ENCODE results near the gene LYRM9. TPM values are rescaled to one million over a fixed set of nuclear protein-coding genes. Genes with fewer than 3 reads are reported as not detected.

LYRM9 gene
- total RNA-seq = 22.2 TPM

DNA sequence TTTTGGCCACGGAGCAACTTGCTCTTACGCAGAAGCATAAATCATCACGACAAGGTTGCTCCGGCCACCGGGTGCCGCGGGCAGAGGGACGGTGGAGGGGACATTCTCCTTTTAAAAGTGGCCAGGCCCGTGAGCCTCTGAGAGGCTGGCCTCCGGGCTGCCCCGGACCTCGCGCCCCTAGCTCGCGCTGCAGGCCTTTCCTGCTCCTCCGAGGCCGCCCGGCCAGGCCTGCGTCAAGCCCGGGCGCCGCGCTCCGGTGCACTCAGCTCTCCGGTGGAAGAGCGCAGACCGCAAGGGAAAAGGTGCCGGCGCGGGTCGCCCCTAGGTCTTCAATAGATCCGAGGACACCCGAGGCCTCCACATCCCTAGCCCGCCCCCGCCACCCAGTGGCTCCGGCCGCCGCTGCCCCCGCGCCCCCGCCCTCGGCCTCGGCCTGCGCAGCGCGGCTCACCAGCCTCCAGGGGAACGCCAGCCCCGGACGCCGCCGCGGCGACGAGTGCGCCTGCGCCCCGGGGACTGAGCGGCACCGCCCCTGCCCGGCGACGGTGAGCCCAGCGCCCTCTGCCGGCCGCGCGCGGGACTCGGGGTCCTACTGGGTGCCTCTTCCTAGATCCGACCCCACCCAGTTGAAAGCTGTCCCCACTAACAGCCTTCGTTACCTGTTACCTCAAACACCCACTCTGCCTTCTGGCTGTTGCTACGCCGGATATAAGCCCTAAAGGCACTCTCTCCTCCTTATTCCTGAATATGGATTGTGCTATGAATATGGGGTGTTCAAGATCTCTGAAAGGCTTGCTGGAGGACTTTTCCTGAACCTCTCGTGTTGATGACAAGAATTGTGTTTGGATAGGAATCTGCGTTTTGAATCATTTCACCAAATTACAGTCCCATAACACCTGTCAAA is at the start of gene LYRM9:
LYRM9 (minus strand) TSS at position 500 of the 904 bp plus-strand sequence. CDS start 10,671 bp downstream, outside the sequence.
- intact Hi-C loops (cut with DNase I) = loop anchor here (1.0 to 10.0 kb wide), 3 partner anchors 88 to 288 kb away; partner anchors contain the start of gene NLK

GRCh38 chr17:27940503-27941428 is 47.6 kb upstream of the LYRM9 start:
- H3K27ac ChIP-seq = no peak overlapping the region
- no peaks in the 10 kb centered on the region for H3K27me3 ChIP-seq
- intact Hi-C loops (cut with DNase I) = no loop called here
- H3K4me3 ChIP-seq = no peak overlapping the region
- DNase-seq (ENCODE audit: low spot score in 2 of 2) = no peak
- no peaks in the 10 kb centered on the region for H3K9me3 ChIP-seq
- H3K4me1 ChIP-seq = no peaks in the 10 kb centered on the region
- H3K36me3 ChIP-seq = no peaks in the 10 kb centered on the region
- TF ChIP-seq CTCF (IDR thresholded peaks at IDR 0.05) = no peak

More for the DNA sequence above, at the start of gene LYRM9:
- Histone ChIP-seq H3K4me1 (peaks cover 0 to 9% of the 10 kb centered on the region in 2 donors), H3K9me3 (no peaks in the 10 kb centered on the region), H3K4me3 (peak within 1 kb of the TSS; percentile 76 to 98), H3K36me3 (no peaks in the 10 kb centered on the region), H3K27ac (peak within 1 kb of the TSS; percentile 62 to 88), H3K27me3 (no peaks in the 10 kb centered on the region)
- TF ChIP-seq CTCF (IDR thresholded peaks at IDR 0.05) = peak; percentile 72 to 92 (median 82)
- peak; percentile 62 to 96 for DNase-seq (ENCODE audit: low spot score in 2 of 2)

DNA sequence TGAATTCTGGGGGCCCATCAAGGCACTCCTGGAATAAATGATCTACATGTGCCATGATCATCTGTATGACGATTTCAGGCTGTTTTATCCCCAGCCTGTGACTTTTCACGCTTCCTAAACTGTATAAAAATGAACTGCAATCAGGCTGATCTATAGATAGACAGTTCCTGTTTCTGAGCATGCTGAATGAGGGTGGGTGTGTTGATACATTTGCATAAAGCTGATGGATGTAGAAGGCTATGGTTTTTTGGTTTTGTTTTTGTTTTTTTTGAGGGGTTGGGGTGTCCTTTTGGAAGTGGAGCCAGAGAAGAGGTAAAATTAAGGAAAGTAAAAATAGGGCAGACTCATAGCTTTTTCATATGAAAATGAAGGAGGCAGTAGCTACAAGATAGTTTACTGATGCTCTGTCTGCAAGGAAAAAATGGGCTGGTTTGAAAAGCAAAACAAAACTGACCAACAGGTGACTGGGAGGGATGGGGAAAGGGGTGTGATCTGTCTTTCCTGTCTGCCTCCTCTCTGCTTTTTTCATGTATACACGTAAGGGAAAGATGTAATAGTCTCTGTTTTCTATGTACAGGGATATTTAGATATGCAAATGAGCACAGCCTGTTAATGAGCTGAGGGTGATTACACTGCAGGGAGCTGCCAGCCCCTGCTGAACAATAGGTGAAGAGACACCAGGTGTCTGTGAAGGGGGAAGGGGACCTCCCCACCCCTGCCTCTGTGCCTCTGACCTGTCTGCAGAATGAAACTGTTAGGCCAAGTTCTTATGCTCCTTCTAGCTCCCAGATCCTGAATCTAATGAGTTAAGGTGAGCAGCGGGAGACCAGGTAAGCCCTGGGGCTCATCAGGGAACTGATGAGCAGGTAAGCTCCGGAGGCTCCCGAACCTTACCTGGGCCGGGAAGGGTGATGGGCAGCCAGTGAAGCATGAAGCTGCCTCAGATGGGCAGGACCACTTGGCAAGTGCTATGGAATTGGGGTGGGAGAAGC is 46.6 kb upstream of the LYRM9 start:
- intact Hi-C loops (cut with DNase I) = no loop called here
- Histone ChIP-seq H3K27me3 (no peaks in the 10 kb centered on the region), H3K36me3 (no peaks in the 10 kb centered on the region), H3K4me1 (no peaks in the 10 kb centered on the region), H3K4me3 (no peak overlapping the region), H3K27ac (no peak overlapping the region), H3K9me3 (no peaks in the 10 kb centered on the region)
- no peak for TF ChIP-seq CTCF (IDR thresholded peaks at IDR 0.05)
- DNase-seq (ENCODE audit: low spot score in 2 of 2) = no peak

DNA sequence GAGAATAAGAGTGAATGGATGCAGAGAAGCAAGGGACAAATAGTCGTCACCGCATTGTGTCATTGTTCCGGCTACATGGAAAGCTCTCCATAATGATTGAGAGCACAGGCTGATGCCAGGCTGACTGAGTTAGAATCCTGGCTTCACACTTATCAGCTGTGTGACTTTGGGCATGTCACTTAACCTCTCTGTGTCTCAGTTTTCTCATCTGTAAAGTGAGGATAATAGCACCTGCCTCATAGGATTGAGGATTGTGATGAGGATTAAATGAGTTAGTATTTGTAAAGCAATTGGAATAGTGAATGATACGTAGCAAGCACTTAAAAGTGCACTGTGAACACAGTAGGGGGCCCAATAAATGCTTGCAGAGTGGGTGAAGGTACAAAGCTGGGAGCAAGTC is 45.7 kb upstream of the LYRM9 start:
- H3K4me1 ChIP-seq = no peaks in the 10 kb centered on the region
- H3K27me3 ChIP-seq = no peaks in the 10 kb centered on the region
- no peak overlapping the region for H3K27ac ChIP-seq
- no peak overlapping the region for H3K4me3 ChIP-seq
- no peaks in the 10 kb centered on the region for H3K36me3 ChIP-seq
- intact Hi-C loops (cut with DNase I) = no loop called here
- DNase-seq (ENCODE audit: low spot score in 2 of 2) = no peak
- no peak for TF ChIP-seq CTCF (IDR thresholded peaks at IDR 0.05)
- no peaks in the 10 kb centered on the region for H3K9me3 ChIP-seq

- no peaks in the 10 kb centered on the region for H3K4me1 ChIP-seq
- no peak overlapping the region for H3K27ac ChIP-seq
- H3K36me3 ChIP-seq = no peaks in the 10 kb centered on the region
- TF ChIP-seq CTCF (IDR thresholded peaks at IDR 0.05) = no peak
- no peaks in the 10 kb centered on the region for H3K9me3 ChIP-seq
- H3K27me3 ChIP-seq = no peaks in the 10 kb centered on the region
- H3K4me3 ChIP-seq = no peak overlapping the region
- DNase-seq (ENCODE audit: low spot score in 2 of 2) = no peak
- intact Hi-C loops (cut with DNase I) = no loop called here
Observed at GRCh38 chr17:27938241-27938640, 45.1 kb upstream of the LYRM9 start.

Data from ascending aorta (tissue), 2 donors.